Keratinocyte (primary cell): ENCODE results near the gene COL3A1. TPM values are rescaled to one million over a fixed set of nuclear protein-coding genes. Genes with fewer than 3 reads are reported as not detected.

Experiments used
- DNase-seq: peaks from one replicate; pipeline ENCODE4 v3.0.0-alpha.2; 2011; ENCODE audit warnings: low read depth, missing footprints, low spot score
- FAIRE-seq: peaks from 2 replicates; lab custom pipeline; 2011; peaks lifted over from hg19 to GRCh38; lab: Jason Lieb, UNC
- H2AFZ ChIP-seq: 2 replicates; pipeline ENCODE4 v1.6.0; 2012; ENCODE audit warnings: low read length, control low read depth, inconsistent platforms; ENCODE audit not compliant: control insufficient read depth
- H3K27ac ChIP-seq: 2 replicates; pipeline ENCODE4 v1.5.1; 2011; ENCODE audit warnings: low read length; ENCODE audit not compliant: control insufficient read depth, insufficient read depth
- H3K27me3 ChIP-seq: 3 replicates; pipeline ENCODE4 v1.6.0; 2011; ENCODE audit warnings: low read length; ENCODE audit not compliant: control insufficient read depth, insufficient read depth; ENCODE audit errors: extremely low read depth
- H3K36me3 ChIP-seq, 2 experiments: 2 replicates in 1 of 2; 3 replicates in 1 of 2; pipeline ENCODE4 v1.5.1; 2011; ENCODE audit warnings: low read length in 2 of 2, mild to moderate bottlenecking in 1 of 2; ENCODE audit not compliant: control insufficient read depth in 2 of 2, insufficient read depth in 2 of 2; ENCODE audit errors: extremely low read depth in 1 of 2
- H3K4me1 ChIP-seq: 3 replicates; pipeline ENCODE4 v1.5.1; 2011; ENCODE audit warnings: low read length; ENCODE audit not compliant: control insufficient read depth, insufficient read depth; ENCODE audit errors: extremely low read depth
- H3K4me2 ChIP-seq: 3 replicates; pipeline ENCODE4 v1.6.0; 2011; ENCODE audit warnings: low read depth, low read length; ENCODE audit not compliant: control insufficient read depth, insufficient read depth; ENCODE audit errors: extremely low read depth
- H3K4me3 ChIP-seq, 3 experiments: fragments of 200-600 bp in 1 of 3; sonication (generic) in 1 of 3; 2 replicates in 2 of 3; 3 replicates in 1 of 3; pipeline ENCODE4 v1.5.1; 2011 to 2016; ENCODE audit warnings: low read length in 3 of 3, mild to moderate bottlenecking in 3 of 3, control low read depth in 2 of 3, inconsistent platforms in 1 of 3, low read depth in 1 of 3, mixed read lengths in 1 of 3, mixed run types in 1 of 3, moderate library complexity in 1 of 3; ENCODE audit not compliant: control insufficient read depth in 2 of 3, insufficient read depth in 2 of 3; ENCODE audit errors: extremely low read depth in 1 of 3
- H3K79me2 ChIP-seq: 2 replicates; pipeline ENCODE4 v1.6.0; 2012; ENCODE audit warnings: low read length; ENCODE audit not compliant: control insufficient read depth, insufficient read depth
- H3K9ac ChIP-seq: 3 replicates; pipeline ENCODE4 v1.6.0; 2011; ENCODE audit warnings: low read length; ENCODE audit not compliant: control insufficient read depth, insufficient read depth; ENCODE audit errors: extremely low read depth
- H3K9me1 ChIP-seq: 3 replicates; pipeline ENCODE4 v1.6.0; 2011; ENCODE audit warnings: low read length; ENCODE audit not compliant: control insufficient read depth, insufficient read depth; ENCODE audit errors: extremely low read depth
- H3K9me3 ChIP-seq: 2 replicates; pipeline ENCODE4 v1.5.1; 2012; ENCODE audit warnings: low read depth, low read length; ENCODE audit not compliant: control insufficient read depth
- H4K20me1 ChIP-seq: 3 replicates; pipeline ENCODE4 v1.6.0; 2011; ENCODE audit warnings: low read length; ENCODE audit not compliant: control insufficient read depth, insufficient read depth; ENCODE audit errors: extremely low read depth
- EZH2 ChIP-seq: IDR thresholded peaks from one replicate; pipeline ENCODE4 v1.6.1; 2012; ENCODE audit warnings: inconsistent platforms, mild to moderate bottlenecking, low read length, moderate library complexity
- dilution Hi-C: fragments of 300-500 bp; cut with MboI; formaldehyde crosslinking; loops from one replicate; pipeline ENCODE4 v1.7.0; 2020; ENCODE audit warnings: low sequenced_read_pairs; ENCODE audit not compliant: extremely low pct_ligation_motif_present
- polyA plus RNA-seq, 5 experiments: library from polyadenylated mRNA; depleted of rRNA in 3 of 5; stranded (reverse) in 3 of 5; stranded (forward) in 1 of 5; unstranded in 1 of 5; fragments of >200 nt; gene quantifications; 1 replicate in 1 of 5; 2 replicates in 3 of 5; 3 replicates in 1 of 5; pipeline versions ENCODE4 v1.2.1 to v1.2.3, GENCODE V29; 2011 to 2012; ENCODE audit warnings: missing spikeins in 2 of 5, low read depth in 1 of 5, low replicate concordance in 1 of 5
- TF ChIP-seq, protein P1 (sequence below), 3 experiments: IDR thresholded peaks in 1 of 3; conservative IDR thresholded peaks in 1 of 3; optimal IDR thresholded peaks in 1 of 3; 2 replicates in 2 of 3; 3 replicates in 1 of 3; pipeline versions ENCODE3 to v1.5.1; 2011; ENCODE audit warnings: low read length in 3 of 3, mild to moderate bottlenecking in 3 of 3, moderate library complexity in 2 of 3, control low read depth in 1 of 3, inconsistent platforms in 1 of 3; ENCODE audit not compliant: insufficient read depth in 2 of 3; ENCODE audit errors: extremely low read depth in 1 of 3

COL3A1 gene
- polyA plus RNA-seq, 1 donor (not counting 4 experiments of a cell fraction or from before 2014, with no cell fraction given): 0.01 TPM

DNA sequence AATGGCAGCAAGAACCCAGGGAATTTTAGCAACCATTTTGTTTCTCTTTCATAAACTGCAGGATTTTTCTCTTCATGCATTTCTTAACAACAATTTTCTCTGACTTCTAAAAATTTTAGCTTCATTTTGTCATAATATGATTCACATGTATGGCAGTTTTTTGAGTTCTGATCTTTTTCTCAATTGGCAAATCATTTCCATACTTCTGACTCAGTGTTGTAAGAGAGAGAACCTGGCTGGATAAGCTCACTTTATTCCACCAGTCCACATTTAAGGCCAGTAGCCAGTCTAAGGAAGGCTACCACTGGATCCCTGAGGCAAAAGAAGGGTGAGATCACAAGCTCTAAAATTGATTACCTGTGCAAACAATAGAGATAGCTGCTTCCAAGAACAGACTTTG is 42.8 kb upstream of the COL3A1 start:
- DNase-seq (no peak), FAIRE-seq (no peak)
- TF ChIP-seq, protein P1, sequence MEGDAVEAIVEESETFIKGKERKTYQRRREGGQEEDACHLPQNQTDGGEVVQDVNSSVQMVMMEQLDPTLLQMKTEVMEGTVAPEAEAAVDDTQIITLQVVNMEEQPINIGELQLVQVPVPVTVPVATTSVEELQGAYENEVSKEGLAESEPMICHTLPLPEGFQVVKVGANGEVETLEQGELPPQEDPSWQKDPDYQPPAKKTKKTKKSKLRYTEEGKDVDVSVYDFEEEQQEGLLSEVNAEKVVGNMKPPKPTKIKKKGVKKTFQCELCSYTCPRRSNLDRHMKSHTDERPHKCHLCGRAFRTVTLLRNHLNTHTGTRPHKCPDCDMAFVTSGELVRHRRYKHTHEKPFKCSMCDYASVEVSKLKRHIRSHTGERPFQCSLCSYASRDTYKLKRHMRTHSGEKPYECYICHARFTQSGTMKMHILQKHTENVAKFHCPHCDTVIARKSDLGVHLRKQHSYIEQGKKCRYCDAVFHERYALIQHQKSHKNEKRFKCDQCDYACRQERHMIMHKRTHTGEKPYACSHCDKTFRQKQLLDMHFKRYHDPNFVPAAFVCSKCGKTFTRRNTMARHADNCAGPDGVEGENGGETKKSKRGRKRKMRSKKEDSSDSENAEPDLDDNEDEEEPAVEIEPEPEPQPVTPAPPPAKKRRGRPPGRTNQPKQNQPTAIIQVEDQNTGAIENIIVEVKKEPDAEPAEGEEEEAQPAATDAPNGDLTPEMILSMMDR (optimal IDR thresholded peaks at IDR 0.05 in 1 of 3, IDR thresholded peaks at IDR 0.05 in 1 of 3, conservative IDR thresholded peaks at IDR 0.05 in 1 of 3; ENCODE audit: extremely low read depth in 1 of 3, insufficient read depth in 2 of 3, low read length in 3 of 3): no peak
- no peak for TF ChIP-seq EZH2
- H3K9me3 ChIP-seq: peaks cover 4% of the 10 kb centered on the region
- H3K79me2 ChIP-seq: no peaks in the 10 kb centered on the region
- H3K4me2 ChIP-seq: no peak overlapping the region
- H3K36me3 ChIP-seq: no peaks in the 10 kb centered on the region
- no peak overlapping the region for H3K4me3 ChIP-seq
- no peak overlapping the region for H3K9ac ChIP-seq
- H3K4me1 ChIP-seq: no peaks in the 10 kb centered on the region
- dilution Hi-C loops: no loop called here
- no peaks in the 10 kb centered on the region for H4K20me1 ChIP-seq
- no peak overlapping the region for H2AFZ ChIP-seq
- no peaks in the 10 kb centered on the region for H3K27me3 ChIP-seq
- H3K27ac ChIP-seq: no peak overlapping the region
- H3K9me1 ChIP-seq: no peaks in the 10 kb centered on the region

DNA sequence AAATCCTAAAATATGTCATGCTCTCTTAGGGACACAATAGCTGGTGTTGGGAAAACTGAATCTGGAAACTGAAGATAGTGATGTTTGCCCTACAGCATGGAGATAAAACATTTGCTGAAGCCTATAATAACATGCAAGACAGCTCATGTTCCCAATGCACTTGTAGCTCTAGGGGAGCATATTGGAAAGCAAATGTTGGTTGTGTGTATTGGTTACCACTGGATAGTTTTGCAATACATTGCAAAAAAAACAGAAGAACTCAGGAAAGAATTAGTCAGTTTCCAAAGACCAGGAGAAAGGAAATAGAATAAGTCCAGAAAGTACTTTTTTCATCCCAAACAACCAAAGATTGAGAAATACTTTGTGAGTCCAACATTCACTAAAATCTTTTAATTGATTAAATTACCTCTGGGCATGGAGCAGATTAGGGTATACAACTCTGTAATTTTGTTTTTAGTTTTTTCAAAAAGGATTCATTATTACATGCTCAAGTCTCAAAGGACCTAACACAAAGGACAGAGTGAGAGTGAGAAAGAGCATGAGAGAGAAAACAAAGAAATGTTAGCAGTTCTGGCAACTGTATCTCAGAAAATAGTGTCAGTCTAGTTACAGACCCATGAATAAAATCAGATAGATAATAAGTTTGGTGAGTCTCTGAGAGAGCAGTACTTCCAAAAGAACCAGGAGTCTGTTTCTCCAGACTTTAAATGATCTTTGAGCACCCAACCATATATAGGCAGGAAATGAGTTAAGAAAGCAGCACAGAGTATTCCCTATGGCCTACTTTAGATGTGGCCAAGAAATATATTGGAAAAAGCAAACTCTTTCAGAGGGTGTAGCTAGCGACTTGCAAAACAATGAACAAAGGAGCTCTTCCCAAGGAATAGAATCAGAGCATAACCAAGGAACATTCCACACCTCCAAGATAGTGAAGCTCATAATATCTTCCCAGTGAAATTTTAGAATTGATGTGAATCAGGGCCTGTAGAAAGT is 36.6 kb upstream of the COL3A1 start:
- FAIRE-seq: no peak
- no peaks in the 10 kb centered on the region for H3K27me3 ChIP-seq
- H3K9me3 ChIP-seq: no peaks in the 10 kb centered on the region
- H3K36me3 ChIP-seq: no peaks in the 10 kb centered on the region
- no peaks in the 10 kb centered on the region for H3K9me1 ChIP-seq
- H3K79me2 ChIP-seq: no peaks in the 10 kb centered on the region
- dilution Hi-C loops: no loop called here
- DNase-seq: no peak
- H3K4me1 ChIP-seq: no peaks in the 10 kb centered on the region
- H2AFZ ChIP-seq: no peak overlapping the region
- no peak overlapping the region for H3K9ac ChIP-seq
- H4K20me1 ChIP-seq: no peaks in the 10 kb centered on the region
- no peak overlapping the region for H3K27ac ChIP-seq
- no peak for TF ChIP-seq EZH2
- TF ChIP-seq, protein P1 (optimal IDR thresholded peaks at IDR 0.05 in 1 of 3, IDR thresholded peaks at IDR 0.05 in 1 of 3, conservative IDR thresholded peaks at IDR 0.05 in 1 of 3; ENCODE audit: extremely low read depth in 1 of 3, insufficient read depth in 2 of 3, low read length in 3 of 3): no peak
- no peak overlapping the region for H3K4me3 ChIP-seq
- no peak overlapping the region for H3K4me2 ChIP-seq
